NCI-H1092 (cell line): ENCODE results near the gene PRRG1.
"Not testable (repeated sequence)": the region's sequence is repeated elsewhere in the genome, so short reads cannot be mapped to it uniquely, and the experiment has no call there.

Experiments
- DNase-seq: peaks from one replicate; lab custom pipeline; 2025; lab: John Stamatoyannopoulos, UW

PRRG1 gene

GRCh38 chrX:37472836-37473235, 123.7 kb downstream of the PRRG1 start:
- no peak for DNase-seq

DNA sequence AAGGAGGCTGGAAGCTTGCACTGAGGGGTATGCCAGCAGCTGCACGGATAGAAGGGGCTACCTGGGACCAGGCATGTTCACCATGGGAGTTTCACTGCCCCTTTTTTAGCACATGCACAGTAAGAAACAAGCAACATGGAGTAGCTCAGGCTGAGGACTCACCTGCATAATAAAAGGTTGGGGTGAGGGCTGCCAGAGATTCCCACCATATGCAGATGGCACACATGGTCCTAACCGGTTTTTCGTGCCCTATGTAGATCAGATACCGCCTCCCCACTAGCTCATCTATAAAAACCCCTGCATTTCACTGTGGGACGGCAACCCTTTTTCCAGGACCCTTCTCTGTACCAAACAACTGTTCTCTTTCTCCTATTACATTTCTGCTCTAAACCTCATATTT, 125.3 kb downstream of the PRRG1 start:
- DNase-seq: no peak

DNA sequence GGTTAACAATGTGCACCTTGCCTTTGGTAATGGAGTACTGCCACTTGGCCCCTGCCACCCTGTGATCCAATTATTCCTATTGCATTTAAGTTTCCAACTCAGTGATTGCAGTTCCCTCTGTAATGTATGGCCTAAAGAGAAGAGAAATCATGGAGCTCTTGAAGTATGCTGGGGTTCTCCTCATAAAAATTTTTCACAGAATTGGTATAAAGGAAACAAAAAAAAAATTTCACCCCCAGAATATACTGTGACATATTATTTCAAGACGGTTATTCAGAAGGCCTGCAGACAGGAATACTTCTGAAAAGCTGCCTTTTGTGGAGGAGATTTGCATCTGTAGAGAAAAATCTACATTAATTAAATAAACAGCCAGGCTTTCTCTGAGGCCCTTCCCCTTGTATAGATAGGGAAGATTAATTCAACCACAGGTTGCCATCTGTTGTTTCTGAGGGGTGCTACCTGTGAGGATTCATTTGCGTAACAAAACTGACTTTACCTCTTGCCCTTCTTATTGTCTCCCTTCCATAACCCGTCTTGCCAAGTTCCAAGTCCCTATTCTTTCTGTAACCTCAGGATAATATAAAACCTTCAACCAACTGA, 127.5 kb downstream of the PRRG1 start:
- DNase-seq: no peak

DNA sequence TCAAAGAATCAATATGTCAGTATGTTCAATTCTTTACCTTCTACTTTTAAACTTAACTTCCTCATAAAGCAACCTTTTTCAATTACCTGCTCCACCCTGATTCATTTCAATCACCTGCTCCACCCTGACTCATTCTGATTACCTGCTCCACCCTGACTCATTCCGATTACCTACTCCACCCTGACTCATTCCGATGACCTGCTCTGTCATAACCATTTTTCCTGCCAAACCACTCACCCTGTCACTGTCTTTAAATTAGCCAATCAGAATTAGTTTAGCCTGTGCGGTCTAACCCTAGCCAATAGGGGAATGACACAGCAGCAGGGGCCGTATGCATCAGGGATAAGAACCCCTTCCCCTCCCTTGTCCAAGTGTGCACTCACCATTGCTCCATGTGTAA, 135.2 kb downstream of the PRRG1 start:
- not testable (repeated sequence) for DNase-seq

GRCh38 chrX:37485429-37485828, 136.3 kb downstream of the PRRG1 start:
- DNase-seq: no peak

DNA sequence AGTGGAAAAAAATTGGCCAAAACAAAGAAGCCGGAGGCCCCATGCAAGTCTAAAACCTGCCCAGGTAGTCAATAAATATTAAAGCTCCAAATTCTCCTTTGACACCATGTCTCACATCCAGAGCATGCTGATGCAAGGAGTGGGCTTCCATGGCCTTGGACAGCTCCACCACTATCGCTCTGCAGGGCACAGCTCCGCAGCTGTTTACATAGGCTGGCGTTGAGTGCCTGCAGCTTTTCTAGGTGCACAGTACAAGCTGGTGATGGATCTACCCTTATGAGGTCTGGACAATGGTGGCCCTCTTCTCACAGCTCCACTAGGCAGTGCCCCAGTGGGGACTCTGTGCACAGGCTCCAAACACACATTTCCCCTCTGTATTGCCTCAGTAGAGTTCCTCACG, 138.1 kb downstream of the PRRG1 start:
- no peak for DNase-seq

GRCh38 chrX:37488323-37488722, 139.2 kb downstream of the PRRG1 start:
- no peak for DNase-seq

DNA sequence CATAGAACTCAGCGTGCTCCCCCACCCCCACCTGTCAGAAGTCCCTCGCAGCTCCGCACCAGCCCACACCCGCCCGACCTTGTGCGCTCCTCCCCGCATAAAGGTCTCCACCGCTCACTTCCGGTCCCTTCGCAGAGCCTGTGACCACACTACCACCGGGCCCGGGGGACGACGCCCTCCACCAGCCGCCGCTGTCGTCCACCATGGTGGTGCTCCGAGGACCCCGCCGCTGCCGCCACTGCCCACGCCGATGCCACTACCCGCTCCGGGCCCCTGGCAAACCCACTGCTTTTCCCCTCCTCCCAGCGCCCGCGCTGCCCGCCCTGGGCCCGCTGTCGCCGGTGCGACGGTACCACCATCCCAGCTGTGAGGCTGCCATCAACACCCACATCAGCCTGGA, 142.5 kb downstream of the PRRG1 start:
- DNase-seq: no peak

DNA sequence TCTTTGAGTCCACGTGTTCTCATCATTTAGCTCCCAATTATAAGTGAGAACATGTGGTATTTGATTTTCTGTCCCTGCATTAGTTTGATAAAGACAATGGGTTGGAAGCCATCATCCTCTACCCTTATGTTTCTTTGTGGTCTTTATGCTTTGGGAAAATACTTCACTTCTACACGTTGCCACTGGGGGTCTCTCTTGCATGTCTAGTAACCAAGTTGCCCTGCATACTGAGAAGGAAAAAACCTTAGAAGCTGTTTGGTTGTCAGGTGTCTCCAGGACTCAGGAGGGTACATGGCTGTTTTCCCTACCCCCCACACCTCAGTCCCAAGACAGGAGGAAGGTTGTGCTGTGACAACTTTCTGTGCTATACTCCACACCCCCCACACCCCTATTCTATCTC, 146.6 kb downstream of the PRRG1 start:
- DNase-seq: not testable (repeated sequence)

- DNase-seq: not testable (repeated sequence)
Observed at GRCh38 chrX:37497126-37497525, 148.0 kb downstream of the PRRG1 start.

DNA sequence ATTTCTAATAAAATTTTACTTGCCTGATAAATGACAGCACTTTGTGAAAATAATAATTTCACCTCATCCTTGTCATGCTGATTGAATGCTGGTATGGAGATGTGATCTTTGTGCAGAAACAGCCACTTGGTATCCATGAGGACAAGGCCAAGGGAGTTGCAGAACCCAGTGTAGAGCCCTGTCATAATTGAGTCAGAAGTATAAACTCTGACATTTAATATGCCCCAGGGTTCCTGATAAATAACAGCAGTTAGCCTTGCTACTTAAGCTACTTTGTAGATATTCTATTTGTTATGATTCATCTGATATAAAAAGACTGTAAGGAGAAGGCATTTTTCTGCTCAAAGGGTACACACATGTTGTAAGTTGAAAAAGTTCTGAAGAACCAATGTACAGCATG, 149.2 kb downstream of the PRRG1 start:
- DNase-seq: not testable (repeated sequence)

- not testable (repeated sequence) for DNase-seq
Observed at GRCh38 chrX:37499649-37500048, 150.5 kb downstream of the PRRG1 start.

- no peak for DNase-seq
Observed at GRCh38 chrX:37504991-37505390, 155.8 kb downstream of the PRRG1 start.
